ENCODE data around the gene SHPK. TPM values are rescaled to one million over a fixed set of nuclear protein-coding genes. Genes with fewer than 3 reads are reported as not detected.

SHPK gene
- total RNA-seq, 3 donors from 2014 or later (not counting 1 experiment from before 2014, with no cell fraction given) = 5.8 to 9.3 (median 8.9) TPM

DNA sequence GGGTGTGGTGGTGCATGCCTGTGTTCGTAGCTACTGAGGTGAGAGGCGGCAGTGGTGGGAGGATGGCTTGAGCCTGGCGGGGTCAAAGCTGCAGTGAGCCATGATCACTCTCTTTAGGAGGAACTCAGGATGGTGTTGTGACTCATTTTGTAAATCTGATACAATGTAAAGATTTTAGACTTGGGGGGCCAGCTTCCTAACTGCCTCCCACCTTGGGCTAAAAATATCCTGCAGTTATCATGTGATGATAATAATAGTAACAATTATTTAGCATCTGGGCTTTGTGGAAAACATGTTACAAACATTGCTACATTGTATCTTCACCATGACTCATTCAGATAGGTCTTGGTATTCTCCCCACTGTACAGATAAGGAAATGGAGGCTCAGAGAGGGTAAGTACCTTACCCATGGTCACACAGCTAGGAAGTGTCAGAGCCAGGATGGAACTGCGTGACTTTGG lies 7.9 kb upstream of the SHPK start:
- ATAC-seq (no peak), DNase-seq (no peak)
- Mint-ChIP-seq H3K4me3 (no peak overlapping the region), H3K4me1 (peaks cover 0 to 8% of the 10 kb centered on the region in 2 donors), H3K27ac (no peak overlapping the region), H3K27me3 (ENCODE audit: low read depth in 2 of 2) (no peaks in the 10 kb centered on the region), H3K9me3 (no peaks in the 10 kb centered on the region), H3K36me3 (no peaks in the 10 kb centered on the region)
- Histone ChIP-seq H3K9me3 (ENCODE audit: control insufficient read depth, insufficient read depth, low read length) (no peaks in the 10 kb centered on the region), H3K36me3 (ENCODE audit: control insufficient read depth, insufficient read depth, low read length) (peaks cover 5% of the 10 kb centered on the region), H3K27me3 (ENCODE audit: control insufficient read depth, insufficient read depth, low read length) (no peaks in the 10 kb centered on the region), H3K27ac (ENCODE audit: low read length) (no peak overlapping the region), H3K4me1 (ENCODE audit: control insufficient read depth, insufficient read depth, low read length) (no peaks in the 10 kb centered on the region), H3K4me3 (ENCODE audit: low read length) (no peak overlapping the region)
- intact Hi-C loops (cut with micrococcal nuclease) = no loop called here
- WGBS (ENCODE audit: insufficient coverage) = 88% methylated on average over 4 of the region's 4 CpGs
- TF ChIP-seq CTCF (IDR thresholded peaks at IDR 0.05) = no peak

DNA sequence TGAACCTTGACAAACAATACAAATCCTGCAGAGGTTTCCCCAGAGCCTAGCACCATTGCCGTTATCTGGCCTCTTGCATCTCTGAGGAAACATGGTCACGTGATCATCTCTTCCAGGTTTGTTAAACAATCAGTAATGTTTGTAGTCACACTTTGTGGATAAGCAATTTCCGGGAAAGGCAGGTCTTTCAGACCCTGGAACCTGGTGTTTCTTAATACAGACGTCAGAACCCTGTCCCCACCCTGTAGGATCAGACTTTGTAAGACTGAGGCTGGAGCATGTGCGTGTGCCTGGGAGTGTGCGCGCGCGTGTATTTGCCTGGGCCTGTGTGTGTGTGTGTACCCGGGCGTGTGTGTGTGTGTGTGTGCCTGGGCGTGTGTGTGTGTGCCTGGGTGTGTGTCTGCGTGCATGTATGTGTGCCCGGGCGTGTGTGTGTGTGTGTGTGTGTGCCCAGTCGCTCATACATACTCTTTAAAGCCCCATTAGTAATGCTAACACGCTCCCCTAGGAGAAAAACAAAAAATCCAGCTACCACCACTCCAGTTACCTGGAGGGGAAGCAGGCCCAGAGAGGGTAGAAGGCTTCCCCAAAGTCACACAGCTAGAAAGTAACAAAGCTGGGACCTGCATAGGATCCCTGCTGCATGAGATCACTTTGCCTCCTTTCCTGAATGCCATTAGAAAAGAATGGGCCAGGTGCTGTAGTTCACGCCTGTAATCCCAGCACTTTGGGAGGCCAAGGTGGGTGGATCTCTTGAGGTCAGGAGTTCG lies 5.9 kb upstream of the SHPK start:
- no peak overlapping the region for H3K4me3 ChIP-seq (ENCODE audit: low read length)
- Mint-ChIP-seq H3K4me3 (no peak overlapping the region), H3K9me3 (no peaks in the 10 kb centered on the region), H3K27me3 (ENCODE audit: low read depth in 2 of 2) (no peaks in the 10 kb centered on the region), H3K27ac (no peak overlapping the region), H3K36me3 (no peaks in the 10 kb centered on the region), H3K4me1 (peaks cover 9 to 10% of the 10 kb centered on the region in 2 donors)
- H3K4me1 ChIP-seq (ENCODE audit: control insufficient read depth, insufficient read depth, low read length) = peaks cover 6% of the 10 kb centered on the region
- WGBS (ENCODE audit: insufficient coverage) = 87% methylated on average over 15 of the region's 19 CpGs
- H3K36me3 ChIP-seq (ENCODE audit: control insufficient read depth, insufficient read depth, low read length) = peaks cover 2% of the 10 kb centered on the region
- ATAC-seq = no peak
- H3K9me3 ChIP-seq (ENCODE audit: control insufficient read depth, insufficient read depth, low read length) = no peaks in the 10 kb centered on the region
- intact Hi-C loops (cut with micrococcal nuclease) = no loop called here
- no peak overlapping the region for H3K27ac ChIP-seq (ENCODE audit: low read length)
- DNase-seq = no peak
- TF ChIP-seq CTCF (IDR thresholded peaks at IDR 0.05) = no peak
- H3K27me3 ChIP-seq (ENCODE audit: control insufficient read depth, insufficient read depth, low read length) = no peaks in the 10 kb centered on the region

DNA sequence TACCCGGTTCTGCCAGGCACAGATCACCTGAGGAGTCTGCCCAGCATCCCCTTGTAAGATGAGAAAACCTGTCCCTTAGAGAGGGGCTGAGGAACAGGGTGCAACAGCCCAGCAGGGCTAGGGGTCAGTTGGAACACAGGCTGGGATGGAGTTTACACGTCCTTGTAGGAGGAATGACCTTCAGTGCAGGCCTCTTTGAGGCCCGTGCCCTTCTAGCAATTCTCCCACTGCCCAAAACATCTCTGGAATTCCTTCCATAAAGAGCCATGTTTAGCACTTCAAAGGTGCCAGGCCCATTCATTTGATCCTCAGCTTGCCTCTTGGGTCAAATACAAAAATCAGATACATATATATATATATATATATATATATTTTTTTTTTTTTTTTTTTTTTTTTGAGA lies 5.0 kb upstream of the SHPK start:
- DNase-seq = no peak
- Histone ChIP-seq H3K27ac (ENCODE audit: low read length) (no peak overlapping the region), H3K27me3 (ENCODE audit: control insufficient read depth, insufficient read depth, low read length) (no peaks in the 10 kb centered on the region), H3K4me3 (ENCODE audit: low read length) (no peak overlapping the region), H3K9me3 (ENCODE audit: control insufficient read depth, insufficient read depth, low read length) (no peaks in the 10 kb centered on the region), H3K36me3 (ENCODE audit: control insufficient read depth, insufficient read depth, low read length) (peaks cover 2% of the 10 kb centered on the region), H3K4me1 (ENCODE audit: control insufficient read depth, insufficient read depth, low read length) (peaks cover 9% of the 10 kb centered on the region)
- ATAC-seq = no peak
- TF ChIP-seq CTCF (IDR thresholded peaks at IDR 0.05) = no peak
- H3K27ac Mint-ChIP-seq = no peak overlapping the region
- H3K36me3 Mint-ChIP-seq = no peaks in the 10 kb centered on the region
- no peaks in the 10 kb centered on the region for H3K27me3 Mint-ChIP-seq (ENCODE audit: low read depth in 2 of 2)
- WGBS (ENCODE audit: insufficient coverage) = 90% methylated on average over 3 of the region's 3 CpGs
- no peaks in the 10 kb centered on the region for H3K9me3 Mint-ChIP-seq
- intact Hi-C loops (cut with micrococcal nuclease) = no loop called here
- peaks cover 9 to 10% of the 10 kb centered on the region in 2 donors for H3K4me1 Mint-ChIP-seq
- no peak overlapping the region for H3K4me3 Mint-ChIP-seq

Data from natural killer cell (primary cell).